NAMALWA (cell line): Measurements from ENCODE around the gene MEIOB.

Experiments used
- DNase-seq: peaks from one replicate; pipeline ENCODE4 v3.0.0-alpha.2; 2015; ENCODE audit warnings: low spot score

MEIOB gene

DNA sequence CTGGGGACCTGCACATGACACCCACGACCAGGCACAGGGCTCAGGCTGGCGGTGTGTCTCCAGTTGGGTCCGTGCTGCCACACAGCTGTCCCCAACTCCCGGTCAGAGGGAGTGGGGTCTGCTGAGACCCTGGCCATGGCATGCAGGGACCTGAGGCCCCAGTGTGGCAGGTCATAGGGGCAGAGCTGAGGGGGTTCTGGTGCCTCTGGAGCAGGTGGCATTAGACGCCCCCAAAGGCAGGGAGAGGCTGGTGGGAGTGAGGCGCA is 85.0 kb downstream of the MEIOB start:
- no peak for DNase-seq

- no peak for DNase-seq
These were observed 85.5 kb downstream of the MEIOB start for GRCh38 chr16:1786242-1787055.

- DNase-seq: no peak
These were observed 86.2 kb downstream of the MEIOB start for GRCh38 chr16:1785846-1786170.

DNA sequence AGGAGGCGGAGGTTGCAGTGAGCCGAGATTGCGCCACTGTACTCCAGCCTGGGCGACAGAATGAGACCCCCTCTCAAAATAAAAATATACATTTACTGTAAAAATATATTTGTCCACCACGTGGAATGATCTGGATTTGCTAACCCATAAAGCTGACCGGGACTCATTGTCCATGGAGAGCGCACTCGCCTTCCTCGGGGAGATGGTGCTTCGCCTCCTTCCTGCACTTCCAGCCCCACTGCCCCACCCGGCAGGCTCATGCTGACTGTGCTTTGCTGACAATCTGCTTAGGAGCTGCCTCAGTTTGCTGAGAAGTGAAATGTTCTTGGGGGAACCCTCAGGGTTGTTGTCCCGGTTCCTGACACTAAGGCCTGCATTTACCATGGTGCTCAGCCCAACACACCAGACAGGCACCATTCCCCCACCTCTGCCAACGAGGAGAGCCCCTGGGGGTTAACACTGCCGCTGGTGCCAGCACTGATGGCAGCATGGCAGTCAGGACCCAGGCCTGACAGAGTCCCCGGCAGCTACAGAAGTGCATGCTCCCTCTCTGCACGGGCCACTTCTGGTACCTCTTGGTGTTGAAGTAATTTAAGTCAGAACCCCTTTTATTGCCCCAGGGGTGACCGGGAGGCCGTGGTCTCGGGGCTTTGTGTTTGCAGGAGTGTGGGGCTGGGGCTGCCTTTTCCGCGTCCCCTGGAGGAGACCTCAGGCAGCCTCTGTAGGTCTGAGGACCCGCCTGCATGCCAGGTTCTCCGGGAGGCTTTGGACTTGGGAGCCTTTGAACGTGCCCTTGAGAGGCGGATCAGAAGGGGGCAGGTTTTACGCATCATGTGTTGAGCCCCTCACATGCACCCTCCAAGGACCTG is 86.8 kb downstream of the MEIOB start:
- DNase-seq: no peak
